GM23338 (cell line): Measurements from ENCODE around the gene PRTFDC1. TPM values are rescaled to one million over a fixed set of nuclear protein-coding genes. Genes with fewer than 3 reads are reported as not detected.

Source experiments
- ATAC-seq: fragments of 200-7000 bp; cut with Tn5 transposase; 3 replicates; pipeline ENCODE4 v1.9.1; 2020
- DNase-seq: peaks from one replicate; pipeline ENCODE4 v3.0.0-alpha.2; 2015; ENCODE audit warnings: low spot score
- H2AFZ ChIP-seq: fragments of 200-600 bp; sonication (generic); 2 replicates; pipeline ENCODE4 v1.8.0; 2016; ENCODE audit warnings: antibody characterized with exemption, mild to moderate bottlenecking, moderate library complexity
- H3F3A ChIP-seq: fragments of 200-600 bp; sonication (generic); replicated peaks from 2 replicates; pipeline ENCODE4 v1.8.0; 2017; ENCODE audit warnings: antibody characterized with exemption, mixed run types, low read depth
- H3K27ac ChIP-seq: fragments of 200-600 bp; sonication (generic); 2 replicates; pipeline ENCODE4 v1.6.1; 2016; ENCODE audit warnings: low read depth
- H3K27me3 ChIP-seq: fragments of 200-600 bp; sonication (generic); 2 replicates; pipeline ENCODE4 v1.8.0; 2016; ENCODE audit warnings: mild to moderate bottlenecking, mixed run types, moderate library complexity; ENCODE audit not compliant: insufficient read depth
- H3K36me3 ChIP-seq: fragments of 200-600 bp; sonication (generic); 2 replicates; pipeline ENCODE4 v1.8.0; 2016; ENCODE audit warnings: mild to moderate bottlenecking; ENCODE audit not compliant: insufficient read depth
- H3K4me1 ChIP-seq: fragments of 200-600 bp; sonication (generic); 2 replicates; pipeline ENCODE4 v1.8.0; 2016; ENCODE audit warnings: mild to moderate bottlenecking, moderate library complexity; ENCODE audit not compliant: insufficient read depth
- H3K4me2 ChIP-seq: fragments of 200-600 bp; sonication (generic); 2 replicates; pipeline ENCODE4 v1.7.1; 2017; ENCODE audit warnings: mixed run types
- H3K4me3 ChIP-seq: fragments of 200-600 bp; sonication (generic); 2 replicates; pipeline ENCODE4 v1.6.1; 2016; ENCODE audit warnings: mixed run types
- H3K79me2 ChIP-seq: fragments of 200-600 bp; sonication (generic); replicated peaks from 2 replicates; pipeline ENCODE4 v1.8.0; 2017; ENCODE audit warnings: mild to moderate bottlenecking; ENCODE audit not compliant: insufficient read depth
- H3K9me2 ChIP-seq: fragments of 200-600 bp; sonication (generic); 2 replicates; pipeline ENCODE4 v1.8.0; 2017; ENCODE audit not compliant: insufficient read depth
- H4K20me1 ChIP-seq: fragments of 200-600 bp; sonication (generic); replicated peaks from 2 replicates; pipeline ENCODE4 v1.8.0; 2017; ENCODE audit warnings: mild to moderate bottlenecking; ENCODE audit not compliant: insufficient read depth
- H3K27ac Mint-ChIP-seq: 2 replicates; pipeline ENCODE4 v1.8.0; 2020; ENCODE audit warnings: inconsistent platforms, mild to moderate bottlenecking, moderate library complexity, mixed read lengths
- H3K27me3 Mint-ChIP-seq: 3 replicates; pipeline ENCODE4 v1.8.0; 2022; ENCODE audit warnings: low read depth, mild to moderate bottlenecking, moderate library complexity, mixed read lengths, inconsistent platforms; ENCODE audit not compliant: insufficient read depth, poor library complexity
- H3K36me3 Mint-ChIP-seq: 3 replicates; pipeline ENCODE4 v1.8.0; 2021; ENCODE audit warnings: low read depth, mild to moderate bottlenecking, inconsistent platforms, moderate library complexity, mixed read lengths
- H3K4me1 Mint-ChIP-seq: 3 replicates; pipeline ENCODE4 v1.8.0; 2020; ENCODE audit warnings: mild to moderate bottlenecking, inconsistent platforms, mixed read lengths
- H3K4me3 Mint-ChIP-seq: 3 replicates; pipeline ENCODE4 v1.8.0; 2021; ENCODE audit warnings: moderate library complexity, mild to moderate bottlenecking, inconsistent platforms, mixed read lengths
- H3K9me3 Mint-ChIP-seq: 3 replicates; pipeline ENCODE4 v1.8.0; 2020; ENCODE audit warnings: moderate library complexity, mild to moderate bottlenecking, inconsistent platforms, mixed read lengths
- CREB1 ChIP-seq: fragments of 250-450 bp; sonication (Bioruptor Pico); IDR thresholded peaks from 2 replicates; pipeline ENCODE4 v1.5.0; 2020; ENCODE audit warnings: low read depth, mild to moderate bottlenecking, moderate library complexity
- EZH2 ChIP-seq: fragments of 200-600 bp; sonication (generic); IDR thresholded peaks from one replicate; pipeline ENCODE4 v1.8.0; 2017; ENCODE audit warnings: antibody characterized with exemption, mild to moderate bottlenecking, low read depth; ENCODE audit not compliant: unreplicated experiment
- EZH2phosphoT487 ChIP-seq: fragments of 200-600 bp; sonication (generic); IDR thresholded peaks from one replicate; pipeline ENCODE4 v1.8.1; 2018; ENCODE audit warnings: antibody characterized with exemption; ENCODE audit not compliant: unreplicated experiment
- JUNB ChIP-seq: IDR thresholded peaks from one replicate; pipeline ENCODE4 v1.6.1; 2016; ENCODE audit warnings: antibody characterized with exemption; ENCODE audit not compliant: unreplicated experiment
- POLR2AphosphoS5 ChIP-seq: IDR thresholded peaks from 2 replicates; pipeline ENCODE4 v1.6.1; 2016; ENCODE audit warnings: antibody characterized with exemption, low read depth
- ZNF114 ChIP-seq: fragments of 250-450 bp; sonication (Bioruptor Pico); IDR thresholded peaks from 2 replicates; pipeline ENCODE4 v1.5.0; 2020; ENCODE audit warnings: mild to moderate bottlenecking, moderate library complexity
- ZNF331 ChIP-seq: fragments of 250-450 bp; sonication (Bioruptor Pico); IDR thresholded peaks from 2 replicates; pipeline ENCODE4 v1.5.0; 2020; ENCODE audit warnings: low read depth, mild to moderate bottlenecking, moderate library complexity
- polyA plus RNA-seq: library from polyadenylated mRNA; unstranded; fragments of >200 nt; fragmentation: Nextera tagmentation; extraction: Ambion mirVana; gene quantifications from 2 replicates; pipeline ENCODE4 v1.2.1, GENCODE V29; 2016
- total RNA-seq: library from RNA; depleted of rRNA; stranded (reverse); fragments of >200 nt; shearing (Covaris generic); gene quantifications from 2 replicates; pipeline ENCODE4 v1.2.3, GENCODE V29; 2014
- TF ChIP-seq, protein P1 (sequence below), 2 experiments: fragments of 200-600 bp in 1 of 2; sonication (generic) in 1 of 2; conservative IDR thresholded peaks; 2 replicates each; pipeline versions ENCODE4 v1.5.1 to v1.6.1; 2016 to 2017; ENCODE audit warnings: antibody characterized with exemption in 2 of 2, low read depth in 2 of 2, mild to moderate bottlenecking in 2 of 2, moderate library complexity in 1 of 2
- TF ChIP-seq, protein P2 (sequence below): IDR thresholded peaks from one replicate; pipeline ENCODE4 v1.6.1; 2018; ENCODE audit warnings: antibody characterized with exemption; ENCODE audit not compliant: unreplicated experiment
- TF ChIP-seq, protein P3 (sequence below): fragments of 250-450 bp; sonication (Bioruptor Pico); IDR thresholded peaks from 2 replicates; pipeline ENCODE4 v1.5.0; 2020; ENCODE audit warnings: mild to moderate bottlenecking, moderate library complexity

PRTFDC1 gene
- total and polyA plus RNA-seq, 2 experiments from 2014 or later = 7.9 to 9.1 TPM

GRCh38 chr10:24854256-24854655 is 98.2 kb downstream of the PRTFDC1 start:
- no peak overlapping the region for H3K27ac Mint-ChIP-seq
- no peak for TF ChIP-seq CREB1 (CRISPR knock-in tag)
- no peak for TF ChIP-seq JUNB
- TF ChIP-seq, protein P1, sequence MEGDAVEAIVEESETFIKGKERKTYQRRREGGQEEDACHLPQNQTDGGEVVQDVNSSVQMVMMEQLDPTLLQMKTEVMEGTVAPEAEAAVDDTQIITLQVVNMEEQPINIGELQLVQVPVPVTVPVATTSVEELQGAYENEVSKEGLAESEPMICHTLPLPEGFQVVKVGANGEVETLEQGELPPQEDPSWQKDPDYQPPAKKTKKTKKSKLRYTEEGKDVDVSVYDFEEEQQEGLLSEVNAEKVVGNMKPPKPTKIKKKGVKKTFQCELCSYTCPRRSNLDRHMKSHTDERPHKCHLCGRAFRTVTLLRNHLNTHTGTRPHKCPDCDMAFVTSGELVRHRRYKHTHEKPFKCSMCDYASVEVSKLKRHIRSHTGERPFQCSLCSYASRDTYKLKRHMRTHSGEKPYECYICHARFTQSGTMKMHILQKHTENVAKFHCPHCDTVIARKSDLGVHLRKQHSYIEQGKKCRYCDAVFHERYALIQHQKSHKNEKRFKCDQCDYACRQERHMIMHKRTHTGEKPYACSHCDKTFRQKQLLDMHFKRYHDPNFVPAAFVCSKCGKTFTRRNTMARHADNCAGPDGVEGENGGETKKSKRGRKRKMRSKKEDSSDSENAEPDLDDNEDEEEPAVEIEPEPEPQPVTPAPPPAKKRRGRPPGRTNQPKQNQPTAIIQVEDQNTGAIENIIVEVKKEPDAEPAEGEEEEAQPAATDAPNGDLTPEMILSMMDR (conservative IDR thresholded peaks at IDR 0.05; ENCODE audit: low read depth in 2 of 2) = no peak
- no peak for TF ChIP-seq ZNF114 (CRISPR knock-in tag)
- TF ChIP-seq POLR2AphosphoS5 = no peak
- Histone ChIP-seq H3K4me3 (no peak overlapping the region), H3K9me2 (no peaks in the 10 kb centered on the region), H4K20me1 (no peaks in the 10 kb centered on the region), H3K27me3 (no peaks in the 10 kb centered on the region), H3F3A (no peaks in the 10 kb centered on the region), H3K79me2 (no peaks in the 10 kb centered on the region), H2AFZ (no peak overlapping the region), H3K36me3 (no peaks in the 10 kb centered on the region), H3K4me1 (peaks cover 42% of the 10 kb centered on the region), H3K4me2 (no peak overlapping the region), H3K27ac (no peak overlapping the region)
- H3K36me3 Mint-ChIP-seq = no peaks in the 10 kb centered on the region
- peaks cover 50% of the 10 kb centered on the region for H3K4me1 Mint-ChIP-seq
- ATAC-seq (no peak), DNase-seq (no peak)
- H3K4me3 Mint-ChIP-seq = no peak overlapping the region
- no peaks in the 10 kb centered on the region for H3K9me3 Mint-ChIP-seq
- H3K27me3 Mint-ChIP-seq = peaks cover 6% of the 10 kb centered on the region

DNA sequence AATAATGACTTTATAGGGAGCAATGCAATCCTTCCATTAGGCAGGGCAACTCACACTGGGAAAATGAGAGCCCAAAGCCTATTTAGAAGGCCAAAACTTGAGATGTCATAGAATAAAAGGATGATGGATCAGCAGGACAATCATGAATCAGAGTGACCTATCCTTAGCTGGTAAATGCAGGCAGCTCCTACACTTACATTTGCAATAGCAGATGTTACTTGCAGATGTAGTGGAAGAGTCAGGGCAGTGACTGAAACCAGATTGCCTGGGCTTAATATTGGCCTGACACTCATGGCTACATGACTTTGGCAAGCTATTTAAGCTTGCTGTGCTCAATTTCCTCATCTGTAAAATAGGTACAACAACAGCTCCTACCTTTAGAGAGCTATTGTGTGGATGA is 98.7 kb downstream of the PRTFDC1 start:
- ATAC-seq (no peak), DNase-seq (no peak)
- Histone ChIP-seq H3K36me3 (no peaks in the 10 kb centered on the region), H3K4me1 (peaks cover 44% of the 10 kb centered on the region), H3K9me2 (no peaks in the 10 kb centered on the region), H2AFZ (no peak overlapping the region), H3F3A (no peaks in the 10 kb centered on the region), H3K27me3 (no peaks in the 10 kb centered on the region), H3K4me3 (no peak overlapping the region), H3K27ac (no peak overlapping the region), H3K79me2 (no peaks in the 10 kb centered on the region), H3K4me2 (no peak overlapping the region), H4K20me1 (no peaks in the 10 kb centered on the region)
- Mint-ChIP-seq H3K36me3 (no peaks in the 10 kb centered on the region), H3K9me3 (no peaks in the 10 kb centered on the region), H3K27me3 (peaks cover 6% of the 10 kb centered on the region), H3K27ac (no peak overlapping the region), H3K4me3 (no peak overlapping the region), H3K4me1 (peaks cover 45% of the 10 kb centered on the region)
- TF ChIP-seq EZH2 = no peak
- no peak for TF ChIP-seq EZH2phosphoT487
- TF ChIP-seq, protein P2, sequence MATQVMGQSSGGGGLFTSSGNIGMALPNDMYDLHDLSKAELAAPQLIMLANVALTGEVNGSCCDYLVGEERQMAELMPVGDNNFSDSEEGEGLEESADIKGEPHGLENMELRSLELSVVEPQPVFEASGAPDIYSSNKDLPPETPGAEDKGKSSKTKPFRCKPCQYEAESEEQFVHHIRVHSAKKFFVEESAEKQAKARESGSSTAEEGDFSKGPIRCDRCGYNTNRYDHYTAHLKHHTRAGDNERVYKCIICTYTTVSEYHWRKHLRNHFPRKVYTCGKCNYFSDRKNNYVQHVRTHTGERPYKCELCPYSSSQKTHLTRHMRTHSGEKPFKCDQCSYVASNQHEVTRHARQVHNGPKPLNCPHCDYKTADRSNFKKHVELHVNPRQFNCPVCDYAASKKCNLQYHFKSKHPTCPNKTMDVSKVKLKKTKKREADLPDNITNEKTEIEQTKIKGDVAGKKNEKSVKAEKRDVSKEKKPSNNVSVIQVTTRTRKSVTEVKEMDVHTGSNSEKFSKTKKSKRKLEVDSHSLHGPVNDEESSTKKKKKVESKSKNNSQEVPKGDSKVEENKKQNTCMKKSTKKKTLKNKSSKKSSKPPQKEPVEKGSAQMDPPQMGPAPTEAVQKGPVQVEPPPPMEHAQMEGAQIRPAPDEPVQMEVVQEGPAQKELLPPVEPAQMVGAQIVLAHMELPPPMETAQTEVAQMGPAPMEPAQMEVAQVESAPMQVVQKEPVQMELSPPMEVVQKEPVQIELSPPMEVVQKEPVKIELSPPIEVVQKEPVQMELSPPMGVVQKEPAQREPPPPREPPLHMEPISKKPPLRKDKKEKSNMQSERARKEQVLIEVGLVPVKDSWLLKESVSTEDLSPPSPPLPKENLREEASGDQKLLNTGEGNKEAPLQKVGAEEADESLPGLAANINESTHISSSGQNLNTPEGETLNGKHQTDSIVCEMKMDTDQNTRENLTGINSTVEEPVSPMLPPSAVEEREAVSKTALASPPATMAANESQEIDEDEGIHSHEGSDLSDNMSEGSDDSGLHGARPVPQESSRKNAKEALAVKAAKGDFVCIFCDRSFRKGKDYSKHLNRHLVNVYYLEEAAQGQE = no peak
- no peak for TF ChIP-seq ZNF331 (CRISPR knock-in tag)
- TF ChIP-seq ZNF114 (CRISPR knock-in tag) = no peak
- TF ChIP-seq, protein P3, sequence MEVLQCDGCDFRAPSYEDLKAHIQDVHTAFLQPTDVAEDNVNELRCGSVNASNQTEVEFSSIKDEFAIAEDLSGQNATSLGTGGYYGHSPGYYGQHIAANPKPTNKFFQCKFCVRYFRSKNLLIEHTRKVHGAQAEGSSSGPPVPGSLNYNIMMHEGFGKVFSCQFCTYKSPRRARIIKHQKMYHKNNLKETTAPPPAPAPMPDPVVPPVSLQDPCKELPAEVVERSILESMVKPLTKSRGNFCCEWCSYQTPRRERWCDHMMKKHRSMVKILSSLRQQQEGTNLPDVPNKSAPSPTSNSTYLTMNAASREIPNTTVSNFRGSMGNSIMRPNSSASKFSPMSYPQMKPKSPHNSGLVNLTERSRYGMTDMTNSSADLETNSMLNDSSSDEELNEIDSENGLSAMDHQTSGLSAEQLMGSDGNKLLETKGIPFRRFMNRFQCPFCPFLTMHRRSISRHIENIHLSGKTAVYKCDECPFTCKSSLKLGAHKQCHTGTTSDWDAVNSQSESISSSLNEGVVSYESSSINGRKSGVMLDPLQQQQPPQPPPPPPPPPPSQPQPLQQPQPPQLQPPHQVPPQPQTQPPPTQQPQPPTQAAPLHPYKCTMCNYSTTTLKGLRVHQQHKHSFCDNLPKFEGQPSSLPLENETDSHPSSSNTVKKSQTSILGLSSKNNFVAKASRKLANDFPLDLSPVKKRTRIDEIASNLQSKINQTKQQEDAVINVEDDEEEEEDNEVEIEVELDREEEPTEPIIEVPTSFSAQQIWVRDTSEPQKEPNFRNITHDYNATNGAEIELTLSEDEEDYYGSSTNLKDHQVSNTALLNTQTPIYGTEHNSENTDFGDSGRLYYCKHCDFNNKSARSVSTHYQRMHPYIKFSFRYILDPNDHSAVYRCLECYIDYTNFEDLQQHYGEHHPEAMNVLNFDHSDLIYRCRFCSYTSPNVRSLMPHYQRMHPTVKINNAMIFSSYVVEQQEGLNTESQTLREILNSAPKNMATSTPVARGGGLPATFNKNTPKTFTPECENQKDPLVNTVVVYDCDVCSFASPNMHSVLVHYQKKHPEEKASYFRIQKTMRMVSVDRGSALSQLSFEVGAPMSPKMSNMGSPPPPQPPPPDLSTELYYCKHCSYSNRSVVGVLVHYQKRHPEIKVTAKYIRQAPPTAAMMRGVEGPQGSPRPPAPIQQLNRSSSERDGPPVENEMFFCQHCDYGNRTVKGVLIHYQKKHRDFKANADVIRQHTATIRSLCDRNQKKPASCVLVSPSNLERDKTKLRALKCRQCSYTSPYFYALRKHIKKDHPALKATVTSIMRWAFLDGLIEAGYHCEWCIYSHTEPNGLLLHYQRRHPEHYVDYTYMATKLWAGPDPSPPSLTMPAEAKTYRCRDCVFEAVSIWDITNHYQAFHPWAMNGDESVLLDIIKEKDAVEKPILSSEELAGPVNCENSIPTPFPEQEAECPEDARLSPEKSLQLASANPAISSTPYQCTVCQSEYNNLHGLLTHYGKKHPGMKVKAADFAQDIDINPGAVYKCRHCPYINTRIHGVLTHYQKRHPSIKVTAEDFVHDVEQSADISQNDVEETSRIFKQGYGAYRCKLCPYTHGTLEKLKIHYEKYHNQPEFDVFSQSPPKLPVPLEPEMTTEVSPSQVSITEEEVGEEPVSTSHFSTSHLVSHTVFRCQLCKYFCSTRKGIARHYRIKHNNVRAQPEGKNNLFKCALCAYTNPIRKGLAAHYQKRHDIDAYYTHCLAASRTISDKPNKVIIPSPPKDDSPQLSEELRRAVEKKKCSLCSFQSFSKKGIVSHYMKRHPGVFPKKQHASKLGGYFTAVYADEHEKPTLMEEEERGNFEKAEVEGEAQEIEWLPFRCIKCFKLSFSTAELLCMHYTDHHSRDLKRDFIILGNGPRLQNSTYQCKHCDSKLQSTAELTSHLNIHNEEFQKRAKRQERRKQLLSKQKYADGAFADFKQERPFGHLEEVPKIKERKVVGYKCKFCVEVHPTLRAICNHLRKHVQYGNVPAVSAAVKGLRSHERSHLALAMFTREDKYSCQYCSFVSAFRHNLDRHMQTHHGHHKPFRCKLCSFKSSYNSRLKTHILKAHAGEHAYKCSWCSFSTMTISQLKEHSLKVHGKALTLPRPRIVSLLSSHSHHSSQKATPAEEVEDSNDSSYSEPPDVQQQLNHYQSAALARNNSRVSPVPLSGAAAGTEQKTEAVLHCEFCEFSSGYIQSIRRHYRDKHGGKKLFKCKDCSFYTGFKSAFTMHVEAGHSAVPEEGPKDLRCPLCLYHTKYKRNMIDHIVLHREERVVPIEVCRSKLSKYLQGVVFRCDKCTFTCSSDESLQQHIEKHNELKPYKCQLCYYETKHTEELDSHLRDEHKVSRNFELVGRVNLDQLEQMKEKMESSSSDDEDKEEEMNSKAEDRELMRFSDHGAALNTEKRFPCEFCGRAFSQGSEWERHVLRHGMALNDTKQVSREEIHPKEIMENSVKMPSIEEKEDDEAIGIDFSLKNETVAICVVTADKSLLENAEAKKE (CRISPR knock-in tag) = no peak
